ENCODE data around the gene DACH2. TPM values are rescaled to one million over a fixed set of nuclear protein-coding genes. Genes with fewer than 3 reads are reported as not detected.

The DACH2 gene
- total RNA-seq, 2 experiments from 2014 or later, result not detected

DNA sequence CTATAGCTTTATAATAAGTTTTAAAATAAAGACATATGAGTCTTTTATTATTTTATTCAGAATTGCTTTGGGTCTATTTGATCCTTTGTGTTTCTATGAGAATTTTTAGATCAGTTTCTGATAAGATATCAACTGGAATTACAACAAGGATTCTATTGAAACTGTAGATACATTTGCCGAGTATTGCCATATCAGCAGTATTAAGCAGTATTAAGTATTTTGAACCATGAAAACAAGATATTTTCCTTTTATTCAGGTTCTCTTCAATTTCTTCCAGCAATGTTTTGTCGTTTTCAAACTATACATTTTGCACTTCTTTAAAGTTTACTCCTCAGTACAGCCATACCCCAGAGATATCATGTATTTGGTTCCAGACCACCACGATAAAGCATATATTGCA, 598.8 kb downstream of the DACH2 start:
- no peak overlapping the region for H3K27ac Mint-ChIP-seq
- Histone ChIP-seq H3K4me3 (ENCODE audit: low read length) (no peak overlapping the region), H3K36me3 (ENCODE audit: insufficient read depth, low read length) (no peaks in the 10 kb centered on the region), H3K9me3 (ENCODE audit: control insufficient read depth in 1 of 2, insufficient read depth in 1 of 2, low read length in 2 of 2) (no peaks in the 10 kb centered on the region), H3K27ac (ENCODE audit: low read depth in 1 of 2, low read length in 2 of 2) (no peak overlapping the region), H3K4me1 (ENCODE audit: insufficient read depth, low read length) (no peaks in the 10 kb centered on the region), H3K27me3 (ENCODE audit: control insufficient read depth in 1 of 2, insufficient read depth in 2 of 2, low read length in 2 of 2) (no peaks in the 10 kb centered on the region)
- intact Hi-C loops (cut with DNase I, micrococcal nuclease), result no loop called here
- no peaks in the 10 kb centered on the region for H3K4me1 Mint-ChIP-seq (ENCODE audit: low read depth)
- DNase-seq, result no peak
- ChIA-PET CTCF (no interaction called here), POLR2A (no interaction called here)
- no peak for ATAC-seq (ENCODE audit: poor library complexity)
- no peaks in the 10 kb centered on the region for H3K36me3 Mint-ChIP-seq (ENCODE audit: low read depth)
- TF ChIP-seq CTCF (IDR thresholded peaks at IDR 0.05), result no peak
- H3K9me3 Mint-ChIP-seq, result no peaks in the 10 kb centered on the region
- H3K27me3 Mint-ChIP-seq, result no peaks in the 10 kb centered on the region
- no peak overlapping the region for H3K4me3 Mint-ChIP-seq

DNA sequence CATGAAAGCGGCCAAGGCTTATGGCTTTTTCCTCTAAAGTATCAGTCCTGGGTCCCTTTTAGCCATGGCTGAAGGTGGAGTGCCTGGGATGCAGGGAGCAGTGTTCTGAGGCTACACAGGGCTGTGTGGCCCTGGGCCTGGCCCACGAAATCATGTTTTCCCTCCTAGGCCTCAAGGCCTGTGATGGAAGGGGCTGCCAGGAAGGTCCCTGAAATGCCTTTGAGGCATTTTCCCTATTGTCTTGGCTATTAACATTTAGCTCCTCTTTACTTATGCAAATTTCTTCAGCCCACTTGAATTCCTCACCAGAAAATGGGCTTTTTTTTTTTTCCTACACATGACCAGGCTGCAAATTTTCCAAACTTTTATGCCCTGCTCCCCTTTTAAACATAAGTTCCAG, 657.0 kb downstream of the DACH2 start:
- no peaks in the 10 kb centered on the region for H3K27me3 ChIP-seq (ENCODE audit: control insufficient read depth in 1 of 2, insufficient read depth in 2 of 2, low read length in 2 of 2)
- DNase-seq (no peak), ATAC-seq (ENCODE audit: poor library complexity) (no peak)
- Mint-ChIP-seq H3K36me3 (ENCODE audit: low read depth) (no peaks in the 10 kb centered on the region), H3K27me3 (no peaks in the 10 kb centered on the region), H3K4me1 (ENCODE audit: low read depth) (no peaks in the 10 kb centered on the region), H3K9me3 (peaks cover 5% of the 10 kb centered on the region), H3K27ac (no peak overlapping the region), H3K4me3 (no peak overlapping the region)
- no peaks in the 10 kb centered on the region for H3K4me1 ChIP-seq (ENCODE audit: insufficient read depth, low read length)
- peaks cover 0 to 6% of the 10 kb centered on the region in 2 experiments for H3K9me3 ChIP-seq (ENCODE audit: control insufficient read depth in 1 of 2, insufficient read depth in 1 of 2, low read length in 2 of 2)
- intact Hi-C loops (cut with DNase I, micrococcal nuclease), result no loop called here
- H3K36me3 ChIP-seq (ENCODE audit: insufficient read depth, low read length), result no peaks in the 10 kb centered on the region
- no peak for TF ChIP-seq CTCF (IDR thresholded peaks at IDR 0.05)
- CTCF ChIA-PET, result no interaction called here
- no peak overlapping the region for H3K4me3 ChIP-seq (ENCODE audit: low read length)
- H3K27ac ChIP-seq (ENCODE audit: low read depth in 1 of 2, low read length in 2 of 2), result no peak overlapping the region
- POLR2A ChIA-PET, result no interaction called here

DNA sequence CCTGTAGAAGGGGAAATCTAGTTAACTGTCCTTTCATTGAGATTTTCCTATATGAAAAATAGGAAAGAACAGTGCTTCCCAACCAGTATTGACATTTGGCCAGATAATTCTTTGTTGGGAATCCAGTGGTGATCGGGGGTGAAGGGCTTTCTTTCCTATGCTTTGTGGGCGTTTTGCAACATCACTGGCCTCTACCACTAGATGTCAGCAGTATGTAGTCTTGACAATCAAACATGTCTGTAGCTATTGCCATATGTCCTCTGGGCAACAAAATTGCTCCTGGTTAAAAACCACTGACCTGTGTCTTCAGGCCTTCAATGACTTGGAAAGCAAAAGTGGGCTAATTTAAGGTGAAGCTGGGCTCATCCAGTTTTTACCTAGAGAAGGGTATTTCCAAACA, 658.5 kb downstream of the DACH2 start:
- intact Hi-C loops (cut with DNase I, micrococcal nuclease), result no loop called here
- H3K27ac Mint-ChIP-seq, result no peak overlapping the region
- no peaks in the 10 kb centered on the region for H3K4me1 Mint-ChIP-seq (ENCODE audit: low read depth)
- no peak for ATAC-seq (ENCODE audit: poor library complexity)
- POLR2A ChIA-PET, result no interaction called here
- no peaks in the 10 kb centered on the region for H3K36me3 Mint-ChIP-seq (ENCODE audit: low read depth)
- Histone ChIP-seq H3K4me1 (ENCODE audit: insufficient read depth, low read length) (no peaks in the 10 kb centered on the region), H3K27ac (ENCODE audit: low read depth in 1 of 2, low read length in 2 of 2) (no peak overlapping the region), H3K4me3 (ENCODE audit: low read length) (no peak overlapping the region), H3K27me3 (ENCODE audit: control insufficient read depth in 1 of 2, insufficient read depth in 2 of 2, low read length in 2 of 2) (no peaks in the 10 kb centered on the region), H3K36me3 (ENCODE audit: insufficient read depth, low read length) (no peaks in the 10 kb centered on the region), H3K9me3 (ENCODE audit: control insufficient read depth in 1 of 2, insufficient read depth in 1 of 2, low read length in 2 of 2) (peaks cover 0 to 6% of the 10 kb centered on the region in 2 experiments)
- CTCF ChIA-PET, result no interaction called here
- TF ChIP-seq CTCF (IDR thresholded peaks at IDR 0.05), result no peak
- DNase-seq, result no peak
- no peak overlapping the region for H3K4me3 Mint-ChIP-seq
- H3K27me3 Mint-ChIP-seq, result no peaks in the 10 kb centered on the region
- peaks cover 5% of the 10 kb centered on the region for H3K9me3 Mint-ChIP-seq
